Inferior parietal cortex (tissue), 1 donor: ENCODE measurements around the gene ARL6IP5.

Source experiments
- DNase-seq: peaks from one replicate; pipeline ENCODE4 v3.0.0-alpha.2; 2016; ENCODE audit errors: extremely low spot score

The ARL6IP5 gene

DNA sequence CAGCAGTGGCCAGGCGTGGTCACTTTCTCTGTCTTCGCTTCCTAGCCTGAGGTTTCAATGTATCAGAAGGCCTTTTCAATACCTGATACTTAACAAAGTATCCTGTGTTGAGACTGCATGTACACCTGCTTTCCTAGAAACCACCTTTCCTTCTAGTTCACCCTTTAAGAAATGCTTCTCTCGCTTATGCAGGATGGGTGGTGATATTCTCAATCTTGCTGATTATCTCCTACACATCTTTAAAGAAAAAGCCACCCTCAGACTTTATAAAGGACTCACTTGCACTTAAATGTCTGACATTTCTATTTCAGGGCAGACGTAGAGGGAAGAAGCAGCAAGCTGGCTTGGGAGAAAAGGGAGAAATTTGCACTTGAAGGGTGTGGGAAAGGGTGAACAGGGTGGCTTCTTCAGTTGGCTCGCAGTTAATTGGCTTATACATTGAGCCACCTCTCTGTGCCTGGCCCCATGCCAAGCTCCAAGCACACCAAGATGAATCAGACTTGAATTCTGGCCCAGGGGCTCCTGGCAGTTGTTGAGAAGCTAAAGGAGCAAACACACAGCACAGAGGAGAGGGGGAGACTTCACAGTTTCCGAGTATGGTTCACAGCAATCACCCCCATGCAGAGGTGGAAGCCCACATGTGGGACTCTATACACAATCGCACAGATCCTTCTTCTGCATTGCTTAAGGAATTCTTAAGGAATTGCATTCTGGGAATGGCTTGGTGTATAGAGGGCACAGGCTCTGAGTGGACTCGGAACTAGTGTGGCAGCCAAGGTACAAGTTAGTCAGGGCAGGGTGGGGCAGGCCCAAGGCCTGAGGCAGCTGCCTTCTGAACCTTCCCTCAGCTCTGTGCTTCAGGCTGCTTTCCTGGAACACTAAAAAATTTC is 1.3 kb downstream of the ARL6IP5 start:
- peak; percentile 81 for DNase-seq

DNA sequence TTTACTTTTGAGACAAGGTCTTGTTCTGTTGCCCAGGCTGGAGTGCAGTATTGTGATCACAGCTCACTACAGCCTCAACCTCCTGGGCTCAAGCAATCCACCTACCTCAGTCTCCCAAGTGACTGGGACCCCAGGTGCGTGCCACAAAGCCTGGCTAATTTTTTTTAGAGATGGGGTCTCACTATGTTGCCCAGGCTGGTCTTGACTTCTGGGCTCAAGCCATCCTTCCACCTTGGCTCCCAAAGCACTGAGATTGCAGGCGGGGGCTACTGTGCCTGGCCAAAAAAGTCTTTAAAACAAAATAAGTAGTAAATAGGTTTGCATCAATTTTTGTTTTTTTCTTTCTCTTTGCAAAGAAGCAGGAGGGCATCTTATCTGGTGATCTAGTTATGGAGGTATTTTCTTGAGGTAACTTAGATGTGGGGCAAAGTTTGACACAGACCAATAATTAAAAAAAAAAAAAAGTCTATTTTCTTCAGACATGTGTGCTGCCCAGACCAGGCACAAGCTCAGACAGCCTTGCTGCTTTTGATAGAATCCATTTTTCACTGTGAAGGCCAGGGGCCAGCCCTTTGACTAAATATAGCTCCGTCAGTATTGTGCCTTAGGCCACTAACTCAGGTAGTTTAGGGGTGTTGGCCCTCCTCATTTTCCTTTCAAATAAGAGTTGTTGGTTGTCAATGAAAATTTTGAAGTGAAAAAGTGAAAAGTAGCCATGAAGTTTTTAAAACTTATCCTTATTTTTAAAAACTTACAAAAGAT is 2.5 kb downstream of the ARL6IP5 start:
- no peak for DNase-seq

DNA sequence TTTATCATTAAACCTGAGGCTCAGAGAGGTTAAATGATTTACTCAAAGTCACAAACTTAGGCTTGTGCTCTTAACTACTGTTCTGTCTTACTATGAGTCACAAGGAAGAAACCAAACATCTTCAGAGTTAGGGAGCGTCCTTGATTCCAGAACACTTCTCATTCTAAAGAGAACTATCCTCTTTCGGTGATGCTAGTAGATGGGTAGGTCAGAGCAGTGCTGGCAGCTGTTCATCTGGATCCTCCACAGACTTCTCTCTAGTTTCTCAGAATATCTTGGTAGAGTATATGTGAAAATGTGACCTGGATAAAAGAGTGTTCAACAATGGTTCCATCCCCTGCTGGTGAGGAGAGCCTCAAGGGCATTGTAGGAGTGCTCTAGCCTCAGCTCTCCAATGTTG is 3.3 kb downstream of the ARL6IP5 start:
- no peak for DNase-seq

DNA sequence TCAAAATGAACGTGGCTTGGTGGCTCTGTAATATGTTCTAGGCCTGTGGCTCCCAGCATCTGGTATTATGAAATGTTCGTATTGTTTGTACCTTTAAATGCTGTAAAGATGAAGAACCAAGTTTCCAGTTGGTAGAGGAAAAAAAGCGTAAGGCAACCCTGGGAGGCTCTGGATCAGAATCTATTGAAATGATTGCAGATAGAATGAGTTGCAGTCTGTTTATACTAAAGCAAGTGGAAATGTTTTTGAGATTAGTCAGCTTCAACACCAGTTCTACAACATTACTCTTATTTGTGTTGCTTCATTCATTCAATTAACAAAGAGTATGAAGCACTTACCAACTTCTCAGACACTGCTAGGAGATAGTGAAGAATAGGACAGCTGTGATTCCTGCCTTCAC is 5.3 kb downstream of the ARL6IP5 start:
- DNase-seq: no peak

DNA sequence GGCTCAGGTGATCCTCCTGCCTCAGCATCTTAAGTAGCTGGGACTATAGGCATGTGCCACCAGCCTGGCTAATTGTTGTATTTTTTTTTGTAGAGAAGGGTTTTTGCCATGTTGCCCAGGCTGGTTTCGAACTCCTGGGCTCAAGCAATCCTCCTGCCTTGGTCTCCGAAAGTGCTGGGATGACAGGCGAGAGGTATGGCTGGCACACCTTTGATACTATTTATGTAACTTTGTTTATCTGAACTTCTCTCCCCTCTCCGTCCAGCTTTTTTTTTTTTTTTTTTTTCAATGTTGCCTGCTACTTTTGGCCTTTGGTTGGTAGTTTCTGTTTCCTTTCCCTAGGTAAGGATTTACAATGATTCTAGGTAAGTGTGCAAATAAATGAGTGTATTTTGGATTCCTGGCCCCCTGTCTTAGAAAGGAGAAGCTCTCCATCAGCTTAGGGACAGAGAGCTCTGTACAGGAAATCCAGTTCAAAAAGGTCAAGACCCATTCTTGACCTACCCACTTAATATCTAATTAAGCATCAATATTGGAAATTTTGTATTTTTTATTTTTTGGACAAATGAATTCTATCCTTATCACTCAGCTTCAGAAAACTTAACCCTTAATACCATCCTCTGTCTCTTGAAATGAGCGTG is 6.8 kb downstream of the ARL6IP5 start:
- no peak for DNase-seq

DNA sequence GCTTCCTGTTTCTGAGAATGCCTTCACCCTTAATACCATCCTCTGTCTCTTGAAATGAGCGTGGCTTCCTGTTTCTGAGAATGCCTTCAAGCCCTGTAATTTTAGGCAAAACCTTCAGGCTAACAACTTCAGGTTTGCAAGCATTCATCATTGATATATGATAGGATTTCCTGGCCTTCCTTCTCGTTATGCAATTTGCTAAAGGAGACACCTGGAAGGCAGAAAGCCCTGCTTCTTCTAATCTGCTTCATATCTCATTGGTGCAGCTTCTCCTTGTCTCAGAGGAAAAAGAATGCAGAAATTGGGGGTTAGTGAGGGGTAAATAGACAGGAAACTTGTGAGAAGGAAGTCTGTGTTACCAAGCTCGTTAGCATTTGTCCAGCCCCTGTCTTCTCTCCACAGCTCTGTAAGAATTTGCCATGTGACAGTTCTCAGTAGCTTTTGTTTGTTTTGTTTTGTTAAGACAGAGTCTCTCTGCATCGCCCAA is 7.3 kb downstream of the ARL6IP5 start:
- DNase-seq: peak; percentile 63

DNA sequence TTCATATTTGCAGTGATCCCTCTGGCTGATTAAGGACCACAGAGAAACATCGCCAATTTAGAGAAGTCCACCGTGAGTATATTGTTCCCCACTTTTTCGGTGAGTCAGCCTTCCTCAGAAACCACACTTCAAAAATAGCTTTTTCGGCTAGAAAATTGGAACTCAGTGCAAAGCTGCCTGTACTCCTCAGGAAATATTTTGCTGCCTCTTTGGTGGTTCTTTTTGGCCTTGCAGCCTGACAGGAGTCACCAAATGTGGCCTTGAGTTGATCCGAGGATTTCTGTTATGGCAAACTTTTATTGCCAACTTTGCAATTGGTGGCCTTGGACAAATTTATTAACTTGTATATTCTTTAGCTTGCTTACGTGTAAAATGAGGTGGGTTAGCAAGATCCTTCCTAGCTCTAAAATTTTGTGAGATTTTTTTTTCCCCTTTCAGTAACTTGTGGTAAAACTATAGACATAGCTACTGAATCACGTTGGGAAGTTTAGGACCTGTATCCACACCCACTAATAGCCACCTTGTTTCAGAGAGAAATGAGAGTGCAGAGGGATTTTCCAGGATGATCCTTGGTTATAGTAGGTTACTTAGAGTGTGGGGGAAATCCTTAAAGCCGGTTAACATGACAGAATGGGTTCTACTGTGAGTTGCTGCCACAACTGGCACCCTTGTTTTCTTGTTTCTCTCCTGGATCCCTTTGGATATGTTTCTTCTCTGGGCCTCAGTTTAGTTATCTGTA is 9.9 kb downstream of the ARL6IP5 start:
- DNase-seq: peak; percentile 70

DNA sequence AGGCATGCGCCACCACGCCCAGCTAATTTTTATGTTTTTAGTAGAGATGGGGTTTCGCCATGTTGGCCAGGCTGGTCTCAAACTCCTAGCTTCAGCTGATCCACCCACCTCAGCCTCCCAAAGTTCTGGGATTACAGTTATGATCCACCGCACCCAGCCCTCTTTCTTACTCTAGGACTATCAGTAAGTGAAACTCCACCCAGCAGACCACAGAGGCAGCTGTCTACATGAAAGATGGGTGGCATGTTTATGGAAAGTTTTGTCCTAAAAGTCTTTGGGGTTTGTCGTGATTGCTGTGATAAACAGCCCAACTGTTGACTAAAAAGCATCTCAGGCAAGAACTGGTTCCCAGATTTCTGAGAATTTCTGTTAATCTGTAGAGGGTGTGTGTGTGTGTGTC is 10.9 kb downstream of the ARL6IP5 start:
- DNase-seq: no peak

DNA sequence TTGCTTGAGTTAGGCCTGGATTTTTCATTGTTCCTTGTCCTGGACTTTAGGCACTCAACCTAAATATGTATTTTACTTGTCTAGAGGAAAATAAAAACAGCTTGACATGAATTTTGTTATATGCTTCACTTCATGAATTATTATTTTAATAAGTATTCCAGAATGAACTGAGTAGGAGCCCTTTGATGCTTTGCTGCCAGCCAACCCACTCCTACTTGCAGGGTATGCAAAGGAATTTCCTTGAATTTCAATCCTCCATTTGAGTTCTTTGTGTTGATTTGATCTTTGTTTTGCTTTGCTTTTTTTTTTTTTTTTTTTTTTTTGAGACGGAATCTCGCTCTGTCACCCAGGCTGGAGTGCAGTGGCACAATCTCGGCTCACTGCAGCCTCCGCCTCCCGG is 11.6 kb downstream of the ARL6IP5 start:
- no peak for DNase-seq

DNA sequence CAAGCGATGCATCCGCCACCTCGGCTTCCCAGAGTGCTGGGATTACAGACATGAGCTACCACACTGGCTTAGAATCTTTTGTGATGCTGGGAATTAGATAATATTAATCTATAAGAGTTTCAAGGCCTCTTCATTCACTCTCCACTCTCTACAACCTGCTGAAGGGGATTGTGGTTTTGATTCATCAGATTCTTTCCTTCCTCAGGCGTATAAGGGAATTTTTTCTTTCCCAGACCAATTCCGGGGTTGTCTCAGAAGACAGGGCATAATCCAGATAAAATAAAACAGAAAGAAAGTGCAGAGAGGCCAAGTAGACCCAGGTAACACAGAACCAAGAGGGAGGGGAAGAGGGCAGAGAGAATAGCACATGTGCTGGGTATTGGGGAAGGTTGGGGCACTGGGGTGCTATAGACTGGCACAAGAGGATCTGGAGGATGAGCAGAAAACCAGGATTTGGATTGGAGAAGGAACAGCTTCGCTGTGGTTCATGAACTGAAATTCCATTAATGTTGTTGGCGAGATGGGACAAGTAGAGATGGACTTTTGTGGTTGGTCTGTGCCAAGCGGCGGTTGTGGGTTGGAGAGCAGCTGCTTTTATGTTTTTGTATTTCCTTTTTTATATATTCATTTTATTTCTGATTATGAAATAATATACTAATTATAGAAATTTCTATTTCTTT is 12.8 kb downstream of the ARL6IP5 start:
- DNase-seq: no peak

DNA sequence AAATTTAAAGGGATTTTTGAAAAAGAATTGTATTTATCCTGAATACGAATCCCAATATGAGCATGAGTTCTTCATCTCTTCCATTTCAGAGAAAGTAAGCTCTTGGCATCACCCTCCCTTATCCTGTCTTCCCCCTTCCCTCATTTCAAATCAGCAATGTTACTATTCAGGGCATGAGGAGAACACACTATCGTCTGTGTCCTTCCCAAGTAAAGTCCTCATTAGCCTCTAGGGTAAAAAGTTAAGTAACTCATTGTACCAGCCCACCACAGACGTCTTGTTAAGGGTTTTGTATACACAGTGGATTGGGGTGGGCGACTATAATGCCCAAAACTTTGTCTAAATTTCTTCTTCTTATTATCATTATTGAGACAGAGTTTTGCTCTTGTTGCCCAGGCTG is 14.8 kb downstream of the ARL6IP5 start:
- no peak for DNase-seq

DNA sequence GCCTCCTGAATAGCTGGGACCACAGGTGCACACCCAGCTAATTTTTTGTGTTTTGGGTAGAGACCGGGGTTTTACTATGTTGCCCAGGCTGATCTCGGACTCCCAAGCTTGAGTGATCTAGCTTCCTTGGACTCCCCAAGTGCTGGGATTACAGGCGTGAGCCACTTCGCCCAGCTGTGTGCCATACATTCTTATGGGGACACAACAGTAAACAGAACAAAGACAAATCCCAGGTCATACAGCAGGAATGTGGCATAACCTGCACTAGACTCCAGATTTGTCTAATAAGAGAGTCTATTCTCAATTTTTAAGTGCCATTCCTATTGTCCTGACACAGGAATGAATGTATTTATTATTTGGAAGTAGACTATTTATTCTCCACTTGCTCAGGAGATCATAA is 17.6 kb downstream of the ARL6IP5 start:
- DNase-seq: no peak

DNA sequence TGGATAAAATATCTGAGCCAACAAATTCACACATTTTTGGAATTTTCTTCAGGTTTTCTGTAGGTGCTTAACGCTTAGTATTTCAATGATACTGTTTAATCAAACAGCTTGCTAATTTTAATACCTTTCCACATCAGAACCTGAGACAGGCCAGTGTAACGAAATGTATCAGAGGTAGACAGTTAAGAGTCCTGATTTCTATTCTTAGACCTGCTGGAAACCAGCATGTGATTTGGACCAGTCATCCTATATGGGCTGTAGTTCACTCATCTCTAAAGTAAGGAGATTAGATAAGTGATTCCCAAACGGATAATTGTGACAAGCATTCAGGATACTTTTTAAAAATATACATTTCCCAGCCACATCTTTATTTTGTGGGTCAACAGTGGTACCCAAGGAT is 18.4 kb downstream of the ARL6IP5 start:
- no peak for DNase-seq

DNA sequence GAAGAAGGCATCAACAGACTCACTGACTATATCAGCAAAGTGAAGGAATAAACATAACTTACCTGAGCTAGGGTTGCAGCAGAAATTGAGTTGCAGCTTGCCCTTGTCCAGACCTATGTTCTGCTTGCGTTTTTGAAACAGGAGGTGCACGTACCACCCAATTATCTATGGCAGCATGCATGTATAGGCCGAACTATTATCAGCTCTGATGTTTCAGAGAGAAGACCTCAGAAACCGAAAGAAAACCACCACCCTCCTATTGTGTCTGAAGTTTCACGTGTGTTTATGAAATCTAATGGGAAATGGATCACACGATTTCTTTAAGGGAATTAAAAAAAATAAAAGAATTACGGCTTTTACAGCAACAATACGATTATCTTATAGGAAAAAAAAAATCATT is 19.8 kb downstream of the ARL6IP5 start:
- no peak for DNase-seq

DNA sequence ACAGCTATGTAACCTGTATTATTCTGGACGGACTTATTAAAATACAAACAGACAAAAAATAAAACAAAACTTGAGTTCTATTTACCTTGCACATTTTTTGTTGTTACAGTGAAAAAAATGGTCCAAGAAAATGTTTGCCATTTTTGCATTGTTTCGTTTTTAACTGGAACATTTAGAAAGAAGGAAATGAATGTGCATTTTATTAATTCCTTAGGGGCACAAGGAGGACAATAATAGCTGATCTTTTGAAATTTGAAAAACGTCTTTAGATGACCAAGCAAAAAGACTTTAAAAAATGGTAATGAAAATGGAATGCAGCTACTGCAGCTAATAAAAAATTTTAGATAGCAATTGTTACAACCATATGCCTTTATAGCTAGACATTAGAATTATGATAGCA is 20.6 kb downstream of the ARL6IP5 start:
- DNase-seq: no peak

DNA sequence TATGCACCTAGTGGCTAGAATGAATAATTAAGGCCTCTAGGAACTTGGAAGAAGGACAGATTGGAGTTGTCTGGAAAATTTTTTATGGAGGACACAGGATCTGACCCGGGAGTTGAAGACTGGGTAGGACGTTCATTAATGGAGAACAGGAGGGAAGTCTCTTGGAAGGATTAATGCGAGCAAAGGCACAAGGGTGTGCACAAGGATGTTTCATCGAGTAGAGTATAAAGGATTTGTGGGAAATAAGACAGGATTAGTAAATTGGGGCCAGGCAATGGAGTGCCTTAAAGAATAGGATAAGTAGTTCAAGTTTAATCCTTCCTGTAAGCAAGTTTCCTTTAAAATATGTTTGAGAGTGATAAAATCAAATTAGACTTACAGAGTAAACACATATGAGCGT is 23.1 kb downstream of the ARL6IP5 start:
- no peak for DNase-seq

DNA sequence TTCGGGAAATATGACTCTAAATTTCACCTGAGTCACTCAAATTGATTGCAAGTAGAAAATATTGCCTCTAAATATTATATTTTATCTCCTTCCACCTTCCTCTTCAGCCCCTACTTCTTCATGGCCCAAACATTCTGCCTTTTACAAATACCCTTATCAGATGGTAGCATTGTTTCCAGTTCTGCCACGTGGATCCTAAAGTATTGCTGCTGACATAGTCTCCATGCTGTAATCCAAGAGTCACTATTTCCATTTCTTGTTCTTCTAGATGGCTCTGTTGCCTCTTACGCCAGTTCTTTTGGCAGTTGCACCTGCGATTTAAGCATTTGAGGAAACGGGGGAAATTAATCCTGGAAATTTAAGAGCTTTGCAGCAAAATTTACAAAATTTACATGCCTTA is 24.1 kb downstream of the ARL6IP5 start:
- no peak for DNase-seq

DNA sequence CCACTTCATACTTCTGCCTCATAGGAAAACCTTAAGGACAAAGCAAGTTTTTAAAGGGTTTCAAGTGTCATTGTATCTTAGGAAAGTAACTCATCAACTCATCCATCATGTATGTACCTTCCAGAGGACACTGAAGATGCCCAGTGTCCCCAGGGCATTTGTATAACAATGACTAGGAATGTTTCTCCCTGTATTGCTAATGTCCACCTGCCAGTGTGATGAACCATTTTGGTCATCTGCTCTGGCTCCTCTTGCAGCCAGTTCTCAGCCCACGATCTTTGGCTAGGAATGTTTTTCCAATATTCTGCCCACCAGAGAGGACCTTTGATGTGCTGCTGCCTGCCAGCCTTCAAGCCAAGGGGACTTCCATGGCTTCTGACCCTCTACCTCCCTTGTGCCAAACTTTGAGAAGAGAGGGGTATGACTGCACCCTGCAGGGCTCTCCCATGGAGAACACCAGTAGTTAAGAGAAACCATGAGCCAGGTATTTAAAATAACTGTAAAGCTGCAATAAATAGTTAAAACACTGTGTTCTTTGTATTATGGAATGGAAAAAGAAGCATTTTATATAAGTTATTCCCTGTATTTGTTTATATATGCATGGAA is 26.3 kb downstream of the ARL6IP5 start:
- no peak for DNase-seq

DNA sequence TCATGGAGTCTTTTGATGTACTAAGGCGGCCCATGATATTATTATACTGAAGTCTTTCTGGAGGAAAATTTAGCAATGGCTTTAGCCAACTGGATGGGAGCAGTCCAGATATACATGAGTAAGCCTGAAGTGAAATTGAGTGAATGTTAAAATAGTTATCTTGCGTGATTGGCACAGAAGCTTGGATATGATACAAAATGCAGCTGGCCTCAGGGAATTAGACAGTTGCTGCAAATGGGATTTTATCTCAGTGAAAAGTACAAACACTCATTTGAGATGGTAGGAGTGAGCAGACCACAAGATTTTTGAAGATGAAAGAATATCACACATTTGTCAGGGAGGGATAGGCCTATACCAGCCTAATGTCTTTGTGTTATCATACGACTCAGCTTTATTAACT is 28.8 kb downstream of the ARL6IP5 start:
- DNase-seq: no peak

DNA sequence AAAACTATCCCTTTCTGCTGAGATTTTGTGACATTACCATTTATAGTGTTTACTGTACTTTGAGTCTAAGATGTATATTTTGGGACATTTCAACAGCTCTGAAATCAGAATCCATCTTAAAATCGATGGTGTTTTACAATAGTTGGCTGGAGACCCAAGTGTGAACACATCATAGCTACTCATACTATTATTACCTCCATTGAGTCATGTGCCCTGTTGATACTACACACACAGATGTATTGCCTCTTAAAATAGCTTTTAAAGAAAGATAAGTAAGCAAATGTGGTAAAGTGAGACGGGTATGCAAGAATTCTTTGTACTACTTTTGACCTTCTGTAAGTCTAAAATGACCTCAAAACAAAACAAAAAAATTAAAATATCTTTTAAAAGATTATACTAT is 31.0 kb downstream of the ARL6IP5 start:
- DNase-seq: no peak

DNA sequence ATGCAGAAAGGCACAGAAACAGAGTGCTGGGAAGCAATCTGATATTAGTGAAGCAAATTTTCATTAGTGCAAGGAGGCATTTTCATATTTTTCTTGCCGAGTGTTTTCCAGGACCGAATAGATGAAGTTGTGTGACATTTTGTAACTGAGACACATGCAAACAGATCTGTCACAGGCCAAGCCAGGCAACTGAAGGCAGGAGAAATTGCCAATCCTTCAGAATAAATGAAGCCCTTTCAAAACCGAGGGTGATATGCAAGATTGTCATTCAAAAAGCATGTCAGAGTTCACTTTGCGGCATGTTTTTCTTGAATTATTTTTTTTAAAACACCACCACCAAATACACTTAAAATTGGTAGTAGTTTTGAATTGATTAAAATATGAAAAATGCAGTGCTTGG is 31.4 kb downstream of the ARL6IP5 start:
- no peak for DNase-seq
